Cardiac atrium fibroblast (primary cell): Measurements from ENCODE around the gene YEATS4. TPM values are rescaled to one million over a fixed set of nuclear protein-coding genes. Genes with fewer than 3 reads are reported as not detected.

Experiments
- total RNA-seq: library from RNA; depleted of rRNA; stranded (reverse); fragments of >200 nt; gene quantifications from 2 replicates; pipeline ENCODE4 v1.2.3, GENCODE V29; 2015

YEATS4 gene
- 12.3 and 37.3 TPM in 2 replicates for total RNA-seq

DNA sequence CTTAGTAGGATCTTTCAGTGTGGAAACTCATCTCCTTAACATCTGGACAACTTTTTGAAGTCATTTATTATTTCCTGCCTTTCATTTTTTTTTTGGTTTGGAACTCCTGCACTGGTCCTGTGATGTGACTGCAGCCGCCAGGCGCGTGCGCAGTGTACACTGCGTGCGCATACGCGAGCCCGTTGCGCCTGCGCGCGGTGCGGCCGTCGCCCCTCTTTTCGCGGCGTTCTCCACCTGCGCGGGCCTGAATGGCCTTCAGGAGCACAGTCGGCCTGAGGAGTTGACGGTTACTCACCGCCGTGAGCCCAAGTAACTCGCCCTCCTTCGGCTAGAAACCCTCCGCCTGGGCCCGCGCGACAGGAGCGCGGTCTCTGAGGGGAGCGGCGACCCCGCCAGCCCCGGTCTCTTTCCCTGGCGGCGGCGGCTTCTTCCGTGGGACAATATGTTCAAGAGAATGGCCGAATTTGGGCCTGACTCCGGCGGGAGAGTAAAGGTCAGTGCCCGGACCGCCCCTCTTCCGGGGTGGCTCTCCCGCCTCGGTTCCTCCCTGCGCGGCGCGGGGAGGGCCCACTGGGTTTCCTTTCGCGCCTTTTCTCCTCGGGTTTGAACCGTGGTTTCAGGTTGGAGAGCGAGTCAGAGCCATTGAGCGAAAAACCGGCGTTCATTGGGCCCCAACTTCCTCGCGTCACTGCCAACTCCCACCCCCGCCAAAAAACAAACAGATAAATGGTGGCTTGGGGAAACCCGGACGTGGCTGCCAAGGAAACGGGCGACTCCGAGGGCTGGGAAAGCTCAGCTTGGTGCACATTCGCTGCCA is at the start of gene YEATS4:
YEATS4 (plus strand) TSS at position 213 of the 817 bp plus-strand sequence; CDS start at position 443, 230 bp downstream.

GRCh38 chr12:69348162-69348938 is 11.2 kb upstream of the YEATS4 start, which contains the start of gene LYZ:
TSS of gene LYZ (plus strand) at chr12:69348381. CDS start at chr12:69348409, 28 bp downstream.

Other genes starting within 250 kb of the YEATS4 start
- 15.2 and 29.0 TPM in 2 replicates for gene CPSF6, start 120.2 kb upstream of the YEATS4 start, total RNA-seq
- not detected in 2 replicates for gene LYZ, start 11.4 kb upstream of the YEATS4 start, total RNA-seq
- gene FRS2, start 110.6 kb downstream of the YEATS4 start, total RNA-seq, result 29.6 and 33.5 TPM in 2 replicates
- gene CCT2, start 225.7 kb downstream of the YEATS4 start, total RNA-seq, result 133 and 167 TPM in 2 replicates